SK-N-MC (cell line): ENCODE measurements around the gene TGFBR3L.
"Not testable (repeated sequence)": the region's sequence is repeated elsewhere in the genome, so short reads cannot be mapped to it uniquely, and the experiment has no call there.

Source experiments
- DNase-seq: peaks from one replicate; pipeline ENCODE4 v3.0.0-alpha.2; 2011; ENCODE audit warnings: low read depth, low spot score
- H3K27ac ChIP-seq: fragments of 200-600 bp; sonication (generic); 2 replicates; pipeline ENCODE4 v1.5.1; 2016; ENCODE audit warnings: mixed run types
- H3K36me3 ChIP-seq: fragments of 200-600 bp; sonication (generic); 2 replicates; pipeline ENCODE4 v1.6.1; 2017; ENCODE audit warnings: antibody characterized with exemption, low read length, mixed read lengths; ENCODE audit not compliant: insufficient read depth
- H3K4me3 ChIP-seq: fragments of 200-600 bp; sonication (generic); 2 replicates; pipeline ENCODE4 v1.5.1; 2016
- H3K9ac ChIP-seq: fragments of 200-600 bp; sonication (generic); 2 replicates; pipeline ENCODE4 v1.8.0; 2017; ENCODE audit warnings: mixed run types, mixed read lengths; ENCODE audit not compliant: insufficient read length
- H3K9me3 ChIP-seq: fragments of 200-600 bp; sonication (generic); 2 replicates; pipeline ENCODE4 v1.6.1; 2017; ENCODE audit warnings: low read depth, mild to moderate bottlenecking, antibody characterized with exemption, low read length, moderate library complexity, mixed read lengths
- EZH2 ChIP-seq: fragments of 200-600 bp; sonication (generic); IDR thresholded peaks from one replicate; pipeline ENCODE4 v1.6.1; 2017; ENCODE audit warnings: antibody characterized with exemption
- FOXP2 ChIP-seq: optimal IDR thresholded peaks from 2 replicates; pipeline ENCODE3; 2011; ENCODE audit warnings: mild to moderate bottlenecking, moderate library complexity; ENCODE audit not compliant: insufficient read depth; ENCODE audit errors: extremely low read length, control extremely low read depth
- POLR2AphosphoS5 ChIP-seq: IDR thresholded peaks from 2 replicates; pipeline ENCODE4 v1.6.1; 2012; ENCODE audit warnings: mild to moderate bottlenecking, low read depth, low read length, borderline replicate concordance

Gene TGFBR3L

GRCh38 chr19:7947939-7948338 lies 33.3 kb downstream of the TGFBR3L start:
- no peak overlapping the region for H3K9ac ChIP-seq

GRCh38 chr19:7953060-7953459 lies 38.4 kb downstream of the TGFBR3L start:
- Histone ChIP-seq H3K4me3 (no peak overlapping the region), H3K9me3 (no peaks in the 10 kb centered on the region), H3K27ac (no peak overlapping the region), H3K36me3 (no peaks in the 10 kb centered on the region; the same call in 1 of the 2 replicates), H3K9ac (no peak overlapping the region)
- no peak for DNase-seq
- TF ChIP-seq FOXP2, result no peak
- no peak for TF ChIP-seq EZH2
- no peak for TF ChIP-seq POLR2AphosphoS5

More at GRCh38 chr19:7947939-7948338, 33.3 kb downstream of the TGFBR3L start:
- no peak overlapping the region for H3K4me3 ChIP-seq
- no peaks in the 10 kb centered on the region for H3K9me3 ChIP-seq
- DNase-seq, result no peak
- H3K36me3 ChIP-seq, result no peaks in the 10 kb centered on the region
- no peak overlapping the region for H3K27ac ChIP-seq
- no peak for TF ChIP-seq FOXP2
- TF ChIP-seq EZH2, result no peak
- no peak for TF ChIP-seq POLR2AphosphoS5

DNA sequence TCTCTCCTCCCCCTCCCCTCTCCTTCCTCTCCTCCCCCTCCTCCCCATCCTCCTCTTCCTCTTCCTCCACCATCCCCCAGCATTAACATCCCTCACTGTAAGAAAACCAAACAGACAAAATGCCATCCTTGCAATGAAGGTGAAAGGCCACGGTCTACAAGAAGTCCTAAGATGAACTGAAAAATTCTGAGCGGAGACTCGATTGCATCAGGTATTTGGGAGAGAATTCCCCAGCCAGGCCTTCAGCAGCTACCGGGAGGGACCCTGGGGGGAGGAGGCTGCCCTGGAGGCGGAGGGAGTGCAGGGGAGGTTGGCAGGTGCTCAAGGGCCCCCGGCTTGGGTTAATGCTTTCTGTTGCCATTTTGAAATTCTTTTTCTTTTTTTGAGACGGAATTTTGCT lies 38.9 kb downstream of the TGFBR3L start:
- TF ChIP-seq FOXP2 (no peak), POLR2AphosphoS5 (no peak), EZH2 (no peak)

GRCh38 chr19:7955696-7956095 lies 41.1 kb downstream of the TGFBR3L start:
- TF ChIP-seq EZH2 (no peak), FOXP2 (no peak), POLR2AphosphoS5 (no peak)
- no peak overlapping the region for H3K4me3 ChIP-seq
- no peaks in the 10 kb centered on the region; the same call in 1 of the 2 replicates for H3K36me3 ChIP-seq

More for the DNA sequence above, 38.9 kb downstream of the TGFBR3L start:
- Histone ChIP-seq H3K27ac (no peak overlapping the region), H3K9me3 (no peaks in the 10 kb centered on the region), H3K36me3 (no peaks in the 10 kb centered on the region; the same call in 1 of the 2 replicates), H3K9ac (no peak overlapping the region), H3K4me3 (no peak overlapping the region)
- DNase-seq, result no peak

DNA sequence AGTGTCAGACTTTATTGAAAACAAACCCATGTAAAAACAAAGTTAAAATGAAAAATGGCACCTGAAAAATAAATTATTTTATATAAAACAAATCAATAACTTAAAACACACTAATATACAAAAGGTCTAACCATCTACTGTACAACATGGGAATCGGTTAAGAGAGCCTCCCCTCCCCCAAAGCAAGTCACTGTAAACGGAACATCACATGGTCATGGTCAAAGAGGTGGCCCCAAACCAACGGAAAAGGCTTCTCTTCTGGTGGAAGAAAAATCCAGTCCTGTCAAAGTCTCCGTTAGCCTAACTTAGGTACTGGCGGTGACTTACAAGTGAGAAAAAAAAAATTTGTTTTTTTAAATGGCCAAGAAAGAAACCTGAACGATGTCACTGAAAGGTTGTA lies 44.6 kb downstream of the TGFBR3L start:
- Histone ChIP-seq H3K4me3 (no peak overlapping the region), H3K9ac (no peak overlapping the region), H3K27ac (no peak overlapping the region), H3K9me3 (no peaks in the 10 kb centered on the region), H3K36me3 (peaks cover 20% of the 10 kb centered on the region)
- no peak for DNase-seq
- TF ChIP-seq EZH2 (no peak), FOXP2 (no peak), POLR2AphosphoS5 (no peak)

More at GRCh38 chr19:7955696-7956095, 41.1 kb downstream of the TGFBR3L start:
- H3K27ac ChIP-seq, result no peak overlapping the region
- DNase-seq, result no peak
- no peak overlapping the region for H3K9ac ChIP-seq
- H3K9me3 ChIP-seq, result no peaks in the 10 kb centered on the region

GRCh38 chr19:7961082-7961481 lies 46.5 kb downstream of the TGFBR3L start:
- not testable (repeated sequence) for H3K9me3 ChIP-seq, H3K4me3 ChIP-seq, H3K27ac ChIP-seq, DNase-seq, H3K9ac ChIP-seq
- peaks cover 36% of the 10 kb centered on the region for H3K36me3 ChIP-seq

DNA sequence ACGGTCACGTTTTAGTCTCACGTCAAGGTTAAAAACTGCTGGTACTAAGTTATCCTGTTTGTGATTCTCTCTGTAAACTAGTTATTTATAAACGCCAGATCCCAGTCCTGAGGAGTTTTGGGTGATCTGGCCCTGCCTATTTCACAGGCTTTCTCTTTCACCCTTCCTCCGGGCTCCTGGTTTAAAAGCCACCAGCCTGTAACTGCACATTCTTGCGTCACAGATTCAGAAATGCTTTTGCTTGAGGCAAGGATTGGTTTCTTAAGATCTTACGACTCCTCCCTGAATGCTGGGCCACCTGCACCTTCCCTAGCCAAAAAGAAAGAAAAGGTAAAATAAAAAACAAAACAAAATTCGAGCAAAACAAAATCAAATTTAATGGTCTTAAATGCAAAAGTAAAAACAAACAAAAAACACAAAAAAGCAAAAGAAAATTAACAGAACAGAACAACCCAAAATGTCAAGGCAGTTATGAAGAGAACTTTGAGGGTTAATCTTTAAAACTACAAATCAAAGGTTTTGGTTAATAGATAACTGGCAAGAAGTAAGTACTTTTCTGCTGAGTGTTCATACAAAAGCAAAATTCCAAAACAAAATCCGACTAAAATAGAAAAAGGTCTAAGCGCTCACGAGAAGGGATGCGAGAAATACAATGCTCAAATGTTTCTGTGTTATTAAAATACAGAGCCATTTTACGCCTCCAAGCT lies 47.4 kb downstream of the TGFBR3L start:
- no peak overlapping the region for H3K9ac ChIP-seq
- H3K4me3 ChIP-seq, result no peak overlapping the region
- TF ChIP-seq FOXP2, result no peak
- no peak for DNase-seq
- H3K9me3 ChIP-seq, result no peaks in the 10 kb centered on the region
- no peak overlapping the region for H3K27ac ChIP-seq
- H3K36me3 ChIP-seq, result peaks cover 46% of the 10 kb centered on the region

GRCh38 chr19:7962644-7963268 lies 48.1 kb downstream of the TGFBR3L start:
- Histone ChIP-seq H3K27ac (no peak overlapping the region; the same call in 1 of the 2 replicates), H3K36me3 (peaks cover 53% of the 10 kb centered on the region), H3K4me3 (no peak overlapping the region), H3K9ac (no peak overlapping the region), H3K9me3 (no peaks in the 10 kb centered on the region)
- TF ChIP-seq POLR2AphosphoS5 (no peak), EZH2 (no peak), FOXP2 (no peak)
- DNase-seq, result no peak

DNA sequence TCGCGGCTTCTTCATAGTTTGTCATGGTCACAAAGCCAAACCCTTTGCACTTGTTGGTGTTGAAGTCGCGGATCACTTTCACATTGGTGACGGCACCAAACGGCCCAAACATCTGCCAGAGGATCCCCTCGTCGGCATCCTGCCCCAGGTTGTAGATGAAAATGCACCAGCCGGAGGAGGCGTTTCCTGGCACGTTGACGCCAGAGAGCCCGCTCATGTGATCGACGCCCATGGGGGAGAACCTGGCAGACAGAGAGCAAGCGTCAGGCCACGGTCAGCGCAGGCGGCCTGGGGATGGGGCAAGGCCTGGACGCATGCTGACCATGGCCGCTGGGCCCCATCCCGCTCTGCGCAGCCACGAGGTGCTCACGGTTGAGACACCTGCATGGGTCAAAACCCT lies 48.9 kb downstream of the TGFBR3L start:
- no peak overlapping the region for H3K9ac ChIP-seq
- H3K36me3 ChIP-seq, result peaks cover 55% of the 10 kb centered on the region
- no peak for DNase-seq
- no peak overlapping the region for H3K4me3 ChIP-seq
- no peaks in the 10 kb centered on the region for H3K9me3 ChIP-seq
- no peak overlapping the region for H3K27ac ChIP-seq
- TF ChIP-seq FOXP2 (no peak), EZH2 (no peak), POLR2AphosphoS5 (no peak)
